H1 (cell line): ENCODE data around the gene XPO6. TPM values are rescaled to one million over a fixed set of nuclear protein-coding genes. Genes with fewer than 3 reads are reported as not detected.

Experiments used
- CHD1 ChIP-seq: IDR thresholded peaks from 2 replicates; pipeline ENCODE4 v1.6.1; 2012; ENCODE audit warnings: low read depth, low read length, improper control_type of control experiment
- polyA plus RNA-seq, 7 experiments: library from polyadenylated mRNA; depleted of rRNA in 3 of 7; stranded (reverse) in 5 of 7; unstranded in 2 of 7; fragments of >200 nt in 5 of 7; fragments of 200-250 nt in 2 of 7; gene quantifications; 1 replicate in 5 of 7; 2 replicates in 1 of 7; 4 replicates in 1 of 7; pipeline versions ENCODE4 v1.2.1 to v1.2.3, GENCODE V29; 2011 to 2013; ENCODE audit warnings: missing spikeins in 2 of 7, mixed read lengths in 2 of 7
- total RNA-seq: library from RNA; stranded (reverse); fragmentation: NEBNext Ultra II Directional; extraction: Animal tissue kit (Norgen Biotek cat#: 25700); gene quantifications from 2 replicates; pipeline ENCODE4 v1.2.1, GENCODE V29; 2021

Gene XPO6
- total and polyA plus RNA-seq, 2 of the 8 experiments (the other 6 are each of a cell fraction or from before 2014, with no cell fraction given) = 152 to 254 TPM

DNA sequence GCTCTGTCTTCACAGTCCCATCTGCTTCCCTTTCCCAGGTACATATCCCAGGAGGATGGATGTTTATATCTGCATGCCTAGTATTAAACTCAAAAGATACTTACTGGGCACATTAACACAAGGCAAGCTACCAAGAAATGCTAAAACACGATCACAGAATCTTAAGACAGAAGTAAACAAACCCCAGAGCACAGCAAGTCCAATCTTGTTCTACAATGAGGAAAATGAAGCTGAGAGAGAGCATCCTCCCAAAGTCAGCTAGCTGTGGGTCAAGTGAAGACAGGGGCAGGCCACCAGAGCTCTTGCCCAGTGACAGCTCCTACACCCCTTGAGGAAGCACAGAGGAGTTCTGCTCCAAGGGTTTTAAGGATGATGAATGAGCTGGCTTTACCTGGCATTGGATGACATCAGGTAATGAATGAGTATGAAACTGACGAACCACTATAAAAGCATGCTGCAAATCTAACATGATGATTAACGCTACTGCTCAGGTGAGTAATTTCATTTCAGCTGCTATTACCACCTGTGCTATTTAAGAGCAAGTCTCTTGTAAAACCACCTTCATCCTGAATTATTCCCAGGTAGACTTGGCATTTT lies 20.3 kb downstream of the XPO6 start (continued):
- no peak for TF ChIP-seq CHD1
- TF ChIP-seq, all 59 proteins: peak for 0
